ENCODE measurements around the gene SH2D3A. TPM values are rescaled to one million over a fixed set of nuclear protein-coding genes. Genes with fewer than 3 reads are reported as not detected.

The SH2D3A gene
- total and polyA plus RNA-seq, 10 donors = 7.5 to 17.1 (median 10.2) TPM

GRCh38 chr19:6774821-6775707 lies 7.8 kb upstream of the SH2D3A start:
- 60 to 73% (median 67%) methylated on average over 11 of the region's 11 CpGs for WGBS, 5 donors
- H3K4me3 ChIP-seq = peak overlapping the region in 4 of 8 donors; percentile 93 to 100 (median 96)
- H3K9me3 ChIP-seq = no peaks in the 10 kb centered on the region
- H3K36me3 ChIP-seq = peaks cover 0 to 37% (median 0%) of the 10 kb centered on the region in 6 donors
- TF ChIP-seq CTCF (IDR thresholded peaks at IDR 0.05 in 8 of 11, conservative IDR thresholded peaks at IDR 0.05 in 3 of 11) (no peak), POLR2AphosphoS5 (IDR thresholded peaks at IDR 0.05) (peak in 1 of 3 donors; percentile 22), POLR2A (IDR thresholded peaks at IDR 0.05) (no peak)
- peak overlapping the region in 4 of 8 donors; percentile 32 to 97 (median 78) for H3K27ac ChIP-seq
- DNase-seq = no peak
- no peaks in the 10 kb centered on the region for H3K27me3 ChIP-seq (replicated peaks in 1 of 7)
- intact Hi-C loops (cut with DNase I; ENCODE audit: low total_unique reads) = no loop called here
- H3K4me1 ChIP-seq = peaks cover 6 to 66% (median 37%) of the 10 kb centered on the region in 6 donors

GRCh38 chr19:6773323-6773931 lies 6.2 kb upstream of the SH2D3A start:
- Histone ChIP-seq H3K27ac (peak overlapping the region; percentile 59 to 97 (median 90)), H3K36me3 (peaks cover 0 to 32% (median 0%) of the 10 kb centered on the region in 6 donors), H3K9me3 (no peaks in the 10 kb centered on the region), H3K4me1 (peaks cover 6 to 71% (median 39%) of the 10 kb centered on the region in 6 donors), H3K4me3 (peak overlapping the region; percentile 76 to 100 (median 94)), H3K27me3 (replicated peaks in 1 of 7) (no peaks in the 10 kb centered on the region)
- peak; percentile 93 for DNase-seq
- intact Hi-C loops (cut with DNase I; ENCODE audit: low total_unique reads) = no loop called here
- TF ChIP-seq POLR2AphosphoS5 (IDR thresholded peaks at IDR 0.05) (peak; percentile 74 to 82 (median 79)), CTCF (IDR thresholded peaks at IDR 0.05 in 8 of 11, conservative IDR thresholded peaks at IDR 0.05 in 3 of 11) (no peak)
- 8 to 22% (median 14%) methylated on average over 8 of the region's 8 CpGs for WGBS, 5 donors

- Histone ChIP-seq H3K27ac (peak overlapping the region; percentile 59 to 97 (median 90)), H3K27me3 (replicated peaks in 1 of 7) (peaks cover 0 to 1% (median 0%) of the 10 kb centered on the region in 7 donors), H3K36me3 (peaks cover 0 to 26% (median 0%) of the 10 kb centered on the region in 6 donors), H3K9me3 (no peaks in the 10 kb centered on the region), H3K4me1 (peaks cover 6 to 71% (median 40%) of the 10 kb centered on the region in 6 donors), H3K4me3 (peak overlapping the region; percentile 76 to 100 (median 94))
- DNase-seq = no peak
- TF ChIP-seq POLR2A (IDR thresholded peaks at IDR 0.05) (no peak), POLR2AphosphoS5 (IDR thresholded peaks at IDR 0.05) (no peak), CTCF (IDR thresholded peaks at IDR 0.05 in 8 of 11, conservative IDR thresholded peaks at IDR 0.05 in 3 of 11) (no peak)
- WGBS, 5 donors = 2 to 23% (median 19%) methylated on average over 3 to 14 of the region's 14 CpGs
- intact Hi-C loops (cut with DNase I; ENCODE audit: low total_unique reads) = no loop called here
These were observed 5.7 kb upstream of the SH2D3A start for GRCh38 chr19:6772866-6773322.

Data from spleen (tissue), 11 donors.